ENCODE data around the gene LMF1. TPM values are rescaled to one million over a fixed set of nuclear protein-coding genes. Genes with fewer than 3 reads are reported as not detected.

The LMF1 gene
- polyA plus RNA-seq, 1 donor (not counting 4 experiments of a cell fraction or from before 2014, with no cell fraction given): 3.1 TPM

DNA sequence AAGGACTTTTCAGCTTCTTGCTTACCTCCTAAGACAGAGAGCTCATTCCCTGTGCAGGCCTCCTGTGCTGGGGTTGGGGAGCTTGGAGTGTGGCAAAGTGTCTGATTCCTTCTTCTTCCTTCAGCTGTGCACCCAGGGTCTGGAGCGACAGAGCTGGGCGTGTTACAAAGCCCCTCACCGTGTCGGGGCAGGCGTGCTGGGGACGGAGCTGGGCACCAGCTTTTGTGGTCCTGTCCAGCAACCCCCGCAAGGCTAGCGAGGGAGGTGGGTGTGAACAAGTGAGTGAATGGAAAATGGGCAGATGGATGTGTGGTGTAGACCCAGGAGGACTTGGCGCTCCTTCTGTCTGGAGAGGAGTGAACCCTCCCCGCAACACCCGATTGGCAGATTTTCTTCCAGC lies 34.5 kb upstream of the LMF1 start:
- no peaks in the 10 kb centered on the region for H3K36me3 ChIP-seq (ENCODE audit: control insufficient read depth in 2 of 2, extremely low read depth in 1 of 2, insufficient read depth in 2 of 2, low read length in 2 of 2)
- H2AFZ ChIP-seq (ENCODE audit: control insufficient read depth, low read length): no peak overlapping the region
- H3K9me3 ChIP-seq (ENCODE audit: control insufficient read depth, low read depth, low read length): peaks cover 3% of the 10 kb centered on the region
- DNase-seq (ENCODE audit: low read depth, low spot score) (no peak), FAIRE-seq (no peak)
- no peaks in the 10 kb centered on the region for H3K9me1 ChIP-seq (ENCODE audit: control insufficient read depth, extremely low read depth, insufficient read depth, low read length)
- TF ChIP-seq CTCF (optimal IDR thresholded peaks at IDR 0.05 in 1 of 3, IDR thresholded peaks at IDR 0.05 in 1 of 3, conservative IDR thresholded peaks at IDR 0.05 in 1 of 3; ENCODE audit: extremely low read depth in 1 of 3, insufficient read depth in 2 of 3, low read length in 3 of 3) (no peak), EZH2 (IDR thresholded peaks at IDR 0.05; ENCODE audit: low read length) (no peak)
- dilution Hi-C loops (cut with MboI; ENCODE audit: extremely low pct_ligation_motif_present, low sequenced_read_pairs): no loop called here
- H3K9ac ChIP-seq (ENCODE audit: control insufficient read depth, extremely low read depth, insufficient read depth, low read length): no peak overlapping the region
- H3K4me2 ChIP-seq (ENCODE audit: control insufficient read depth, extremely low read depth, insufficient read depth, low read depth, low read length): no peak overlapping the region
- H3K27ac ChIP-seq (ENCODE audit: control insufficient read depth, insufficient read depth, low read length): no peak overlapping the region
- H3K4me3 ChIP-seq (ENCODE audit: control insufficient read depth in 2 of 3, extremely low read depth in 1 of 3, insufficient read depth in 2 of 3, low read depth in 1 of 3, low read length in 3 of 3): no peak overlapping the region
- peaks cover 47% of the 10 kb centered on the region for H3K27me3 ChIP-seq (ENCODE audit: control insufficient read depth, extremely low read depth, insufficient read depth, low read length)
- H4K20me1 ChIP-seq (ENCODE audit: control insufficient read depth, extremely low read depth, insufficient read depth, low read length): no peaks in the 10 kb centered on the region
- H3K4me1 ChIP-seq (ENCODE audit: control insufficient read depth, extremely low read depth, insufficient read depth, low read length): no peaks in the 10 kb centered on the region
- H3K79me2 ChIP-seq (ENCODE audit: control insufficient read depth, insufficient read depth, low read length): no peaks in the 10 kb centered on the region

DNA sequence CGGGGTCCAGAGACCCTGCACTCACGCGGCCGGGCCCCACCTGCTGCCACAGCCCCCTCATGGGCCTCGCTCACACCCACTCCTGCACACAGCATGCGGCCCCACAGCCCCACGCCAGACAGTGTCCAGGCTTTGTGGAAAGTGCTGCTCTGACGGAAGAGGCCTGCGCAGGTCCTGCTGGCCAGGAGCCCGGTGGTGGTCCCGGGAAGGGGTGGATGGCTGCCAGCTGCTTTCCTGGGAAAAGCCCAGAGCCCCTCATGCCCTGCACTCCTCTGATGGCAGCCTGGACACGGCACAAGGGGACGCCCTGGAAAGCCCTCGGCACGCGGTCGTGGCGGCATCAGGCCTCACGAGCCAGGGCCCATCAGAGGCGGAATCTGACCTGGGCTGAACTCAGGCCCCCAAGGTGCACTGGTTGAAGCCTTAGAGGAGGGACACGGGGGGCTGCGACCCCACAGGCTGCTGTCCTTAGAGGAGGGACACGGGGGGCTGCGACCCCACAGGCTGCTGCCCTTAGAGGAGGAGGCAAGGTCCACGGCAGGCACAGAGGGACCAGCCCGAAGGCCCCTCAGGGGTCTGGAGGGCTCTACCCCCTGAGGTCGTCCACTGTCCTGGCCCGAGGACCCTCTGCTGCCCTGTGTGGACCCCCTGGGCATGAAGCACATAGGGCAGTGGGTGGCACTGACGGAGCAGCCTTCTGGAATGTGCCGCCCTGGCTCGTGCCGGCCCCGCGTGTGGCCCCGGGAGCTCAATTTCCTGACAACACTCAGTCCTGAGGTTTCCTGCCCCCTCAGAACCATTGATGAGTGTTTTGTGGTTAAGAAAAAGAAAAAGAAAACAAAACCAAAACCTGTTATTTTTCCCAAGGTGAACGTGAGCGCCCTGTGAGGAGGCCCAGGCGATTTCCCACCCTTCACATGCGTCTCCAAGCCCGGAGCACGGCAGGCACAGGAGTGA lies 32.9 kb upstream of the LMF1 start:
- Histone ChIP-seq H2AFZ (ENCODE audit: control insufficient read depth, low read length) (no peak overlapping the region), H3K9me1 (ENCODE audit: control insufficient read depth, extremely low read depth, insufficient read depth, low read length) (no peaks in the 10 kb centered on the region), H3K27ac (ENCODE audit: control insufficient read depth, insufficient read depth, low read length) (no peak overlapping the region), H3K27me3 (ENCODE audit: control insufficient read depth, extremely low read depth, insufficient read depth, low read length) (peaks cover 47% of the 10 kb centered on the region), H4K20me1 (ENCODE audit: control insufficient read depth, extremely low read depth, insufficient read depth, low read length) (no peaks in the 10 kb centered on the region), H3K4me2 (ENCODE audit: control insufficient read depth, extremely low read depth, insufficient read depth, low read depth, low read length) (no peak overlapping the region), H3K9me3 (ENCODE audit: control insufficient read depth, low read depth, low read length) (peaks cover 3% of the 10 kb centered on the region), H3K4me3 (ENCODE audit: control insufficient read depth in 2 of 3, extremely low read depth in 1 of 3, insufficient read depth in 2 of 3, low read depth in 1 of 3, low read length in 3 of 3) (no peak overlapping the region), H3K4me1 (ENCODE audit: control insufficient read depth, extremely low read depth, insufficient read depth, low read length) (no peaks in the 10 kb centered on the region), H3K79me2 (ENCODE audit: control insufficient read depth, insufficient read depth, low read length) (no peaks in the 10 kb centered on the region), H3K36me3 (ENCODE audit: control insufficient read depth in 2 of 2, extremely low read depth in 1 of 2, insufficient read depth in 2 of 2, low read length in 2 of 2) (no peaks in the 10 kb centered on the region), H3K9ac (ENCODE audit: control insufficient read depth, extremely low read depth, insufficient read depth, low read length) (no peak overlapping the region)
- DNase-seq (ENCODE audit: low read depth, low spot score): no peak
- dilution Hi-C loops (cut with MboI; ENCODE audit: extremely low pct_ligation_motif_present, low sequenced_read_pairs): no loop called here
- no peak for TF ChIP-seq EZH2 (IDR thresholded peaks at IDR 0.05; ENCODE audit: low read length)
- no peak for TF ChIP-seq CTCF (optimal IDR thresholded peaks at IDR 0.05 in 1 of 3, IDR thresholded peaks at IDR 0.05 in 1 of 3, conservative IDR thresholded peaks at IDR 0.05 in 1 of 3; ENCODE audit: extremely low read depth in 1 of 3, insufficient read depth in 2 of 3, low read length in 3 of 3)
- no peak for FAIRE-seq

Measured in keratinocyte (primary cell).